Glutamatergic neuron (in vitro differentiated cells): ENCODE results near the gene MBNL3. TPM values are rescaled to one million over a fixed set of nuclear protein-coding genes. Genes with fewer than 3 reads are reported as not detected.

Experiments
- DNase-seq: peaks from one replicate; pipeline ENCODE4 v3.0.0; 2022
- H3K27ac Mint-ChIP-seq: one replicate; pipeline ENCODE4 v1.8.0; 2020; ENCODE audit warnings: mild to moderate bottlenecking, mixed read lengths, inconsistent platforms; ENCODE audit not compliant: unreplicated experiment
- H3K27me3 Mint-ChIP-seq: one replicate; pipeline ENCODE4 v1.8.0; 2020; ENCODE audit warnings: mild to moderate bottlenecking, moderate library complexity, mixed read lengths, inconsistent platforms; ENCODE audit not compliant: unreplicated experiment
- H3K36me3 Mint-ChIP-seq: one replicate; pipeline ENCODE4 v1.8.0; 2020; ENCODE audit warnings: mild to moderate bottlenecking, mixed read lengths, inconsistent platforms; ENCODE audit not compliant: unreplicated experiment
- H3K4me1 Mint-ChIP-seq: one replicate; pipeline ENCODE4 v1.8.0; 2020; ENCODE audit warnings: mild to moderate bottlenecking, low read depth, mixed read lengths, inconsistent platforms; ENCODE audit not compliant: unreplicated experiment
- H3K4me3 Mint-ChIP-seq: one replicate; pipeline ENCODE4 v1.8.0; 2020; ENCODE audit warnings: mild to moderate bottlenecking, mixed read lengths, inconsistent platforms; ENCODE audit not compliant: unreplicated experiment
- H3K9me3 Mint-ChIP-seq: one replicate; pipeline ENCODE4 v1.8.0; 2020; ENCODE audit warnings: mild to moderate bottlenecking, moderate library complexity, mixed read lengths, inconsistent platforms; ENCODE audit not compliant: unreplicated experiment
- CTCF ChIP-seq: fragments of 200-600 bp; sonication (generic); IDR thresholded peaks from one replicate; pipeline ENCODE4 v1.5.0; 2021; ENCODE audit not compliant: partially characterized antibody, unreplicated experiment
- total RNA-seq: library from RNA; stranded (reverse); fragmentation: NEBNext Ultra II Directional; extraction: Animal tissue kit (Norgen Biotek cat#: 25700); gene quantifications from one replicate; pipeline ENCODE4 v1.2.1, GENCODE V29; 2021; ENCODE audit not compliant: unreplicated experiment

The MBNL3 gene
- total RNA-seq, 1 donor from 2014 or later: 1.0 TPM

GRCh38 chrX:132470179-132470578 lies 18.7 kb downstream of the MBNL3 start:
- no peak overlapping the region for H3K27ac Mint-ChIP-seq
- no peaks in the 10 kb centered on the region for H3K27me3 Mint-ChIP-seq
- H3K9me3 Mint-ChIP-seq: no peaks in the 10 kb centered on the region
- H3K36me3 Mint-ChIP-seq: no peaks in the 10 kb centered on the region
- H3K4me3 Mint-ChIP-seq: no peak overlapping the region
- H3K4me1 Mint-ChIP-seq: no peaks in the 10 kb centered on the region
- DNase-seq: no peak
- TF ChIP-seq CTCF: no peak

DNA sequence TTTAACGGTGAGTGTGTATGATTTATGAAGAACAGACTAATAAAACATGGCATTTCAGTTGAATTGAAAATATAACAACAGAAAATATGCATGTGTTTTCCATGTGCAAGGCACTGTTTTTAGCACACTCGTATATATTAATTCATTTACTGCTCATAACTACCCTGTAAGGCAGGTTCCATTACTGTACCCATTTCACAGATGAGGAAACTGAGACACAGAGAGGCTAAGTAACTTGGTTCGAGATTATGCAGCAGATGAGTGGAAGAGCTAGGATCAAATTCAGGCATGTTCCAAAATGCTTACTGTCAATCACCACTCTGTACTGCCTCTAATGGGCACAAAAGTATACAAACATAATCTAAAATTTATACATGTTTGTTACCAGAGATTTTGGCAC lies 20.4 kb downstream of the MBNL3 start:
- Mint-ChIP-seq H3K9me3 (no peaks in the 10 kb centered on the region), H3K27ac (no peak overlapping the region), H3K4me3 (no peak overlapping the region), H3K4me1 (no peaks in the 10 kb centered on the region), H3K36me3 (no peaks in the 10 kb centered on the region), H3K27me3 (no peaks in the 10 kb centered on the region)
- DNase-seq: no peak
- TF ChIP-seq CTCF: no peak

DNA sequence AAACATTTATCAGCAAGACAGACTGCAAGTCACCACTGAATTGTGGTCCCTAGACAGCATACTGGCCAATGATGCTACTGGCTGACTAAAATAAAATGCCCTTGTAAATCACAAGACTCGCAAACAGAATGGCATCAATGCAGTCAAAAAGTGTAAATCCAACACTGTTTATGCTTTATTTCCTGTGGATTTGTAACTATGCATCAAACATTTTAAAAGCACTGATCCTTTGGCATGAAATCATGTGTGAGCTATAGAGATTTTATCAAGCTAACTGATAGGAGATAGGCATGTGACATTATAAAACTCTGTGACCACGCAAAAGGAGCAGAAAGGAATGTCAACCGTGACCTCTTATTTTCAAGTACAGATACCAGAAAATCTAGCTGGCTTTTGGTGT lies 20.8 kb downstream of the MBNL3 start:
- Mint-ChIP-seq H3K9me3 (no peaks in the 10 kb centered on the region), H3K27ac (no peak overlapping the region), H3K27me3 (no peaks in the 10 kb centered on the region), H3K4me1 (no peaks in the 10 kb centered on the region), H3K36me3 (no peaks in the 10 kb centered on the region), H3K4me3 (no peak overlapping the region)
- no peak for DNase-seq
- TF ChIP-seq CTCF: no peak

DNA sequence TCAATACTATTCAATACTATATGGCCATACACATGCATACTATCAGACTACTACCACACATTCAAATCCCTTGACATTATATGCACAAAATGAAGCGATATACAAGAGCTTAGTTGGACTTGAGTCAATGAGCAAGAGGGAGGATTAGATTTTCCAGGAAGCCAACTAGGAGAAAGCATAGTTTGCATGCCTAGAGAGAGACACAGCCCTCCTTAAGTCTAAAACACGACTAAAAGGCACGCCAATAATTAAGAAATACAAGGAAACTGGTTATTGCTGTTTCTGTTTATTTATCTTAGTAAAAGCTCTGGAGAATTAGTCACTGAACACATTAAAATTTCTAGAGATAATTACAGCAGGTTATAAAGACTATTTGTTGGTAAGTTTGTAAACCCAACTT lies 21.8 kb downstream of the MBNL3 start:
- Mint-ChIP-seq H3K9me3 (no peaks in the 10 kb centered on the region), H3K36me3 (no peaks in the 10 kb centered on the region), H3K4me3 (no peak overlapping the region), H3K27me3 (no peaks in the 10 kb centered on the region), H3K4me1 (no peaks in the 10 kb centered on the region), H3K27ac (no peak overlapping the region)
- DNase-seq: no peak
- TF ChIP-seq CTCF: no peak

DNA sequence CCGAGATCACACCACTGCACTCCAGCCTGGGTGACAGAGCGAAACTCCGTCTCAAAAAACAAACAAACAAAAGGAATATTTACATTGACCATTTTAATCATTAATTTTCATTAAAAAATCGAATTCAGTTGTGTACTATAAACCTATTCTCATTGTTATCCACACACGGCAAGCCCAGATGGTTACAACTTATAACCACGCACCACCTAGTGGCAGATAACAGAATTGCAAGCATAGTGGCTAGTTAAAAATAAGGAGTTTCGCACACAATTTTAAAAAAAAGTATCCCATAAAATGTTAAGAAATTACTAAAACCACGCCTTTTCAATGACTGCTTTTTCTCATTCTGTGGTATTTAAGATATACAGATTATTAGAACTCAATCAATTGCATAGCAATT lies 25.4 kb downstream of the MBNL3 start:
- Mint-ChIP-seq H3K4me3 (no peak overlapping the region), H3K4me1 (no peaks in the 10 kb centered on the region), H3K36me3 (no peaks in the 10 kb centered on the region), H3K27ac (no peak overlapping the region), H3K9me3 (no peaks in the 10 kb centered on the region), H3K27me3 (no peaks in the 10 kb centered on the region)
- DNase-seq: no peak
- peak; percentile 80 for TF ChIP-seq CTCF
